DND-41 (cell line): ENCODE results near the gene GIPC2.

ENCODE experiments used
- ATAC-seq: fragments of 200-7000 bp; cut with Tn5 transposase; 3 replicates; pipeline ENCODE4 v1.9.1; 2021; ENCODE audit warnings: low read depth; ENCODE audit not compliant: insufficient read depth
- DNase-seq: peaks from one replicate; pipeline ENCODE4 v3.0.0-alpha.2; 2020
- H2AFZ ChIP-seq: 2 replicates; pipeline ENCODE4 v1.6.0; 2012; ENCODE audit warnings: low read depth, low read length
- H3K27ac ChIP-seq: 2 replicates; pipeline ENCODE4 v1.5.1; 2012; ENCODE audit warnings: low read length, inconsistent platforms
- H3K27me3 ChIP-seq: fragments of 200-600 bp; sonication (generic); 2 replicates; pipeline ENCODE4 v1.6.0; 2012; ENCODE audit warnings: low read length, mild to moderate bottlenecking, inconsistent platforms; ENCODE audit not compliant: insufficient read depth, poor library complexity
- H3K36me3 ChIP-seq: 2 replicates; pipeline ENCODE4 v1.5.1; 2012; ENCODE audit warnings: low read length, inconsistent platforms; ENCODE audit not compliant: insufficient read depth
- H3K4me1 ChIP-seq: 2 replicates; pipeline ENCODE4 v1.5.1; 2012; ENCODE audit warnings: mild to moderate bottlenecking, low read length; ENCODE audit not compliant: insufficient read depth
- H3K4me2 ChIP-seq: 2 replicates; pipeline ENCODE4 v1.6.0; 2012; ENCODE audit warnings: mild to moderate bottlenecking, moderate library complexity, low read length, inconsistent platforms; ENCODE audit not compliant: insufficient read depth
- H3K4me3 ChIP-seq, 2 experiments: fragments of 200-600 bp in 1 of 2; shearing (Covaris generic) in 1 of 2; 2 replicates each; pipeline ENCODE4 v1.5.1; 2012 to 2016; ENCODE audit warnings: inconsistent platforms in 2 of 2, low read length in 2 of 2, mild to moderate bottlenecking in 2 of 2, low read depth in 1 of 2, moderate library complexity in 1 of 2
- H3K79me2 ChIP-seq: 2 replicates; pipeline ENCODE4 v1.6.0; 2012; ENCODE audit warnings: low read length, inconsistent platforms; ENCODE audit not compliant: insufficient read depth
- H3K9ac ChIP-seq: 2 replicates; pipeline ENCODE4 v1.6.0; 2012; ENCODE audit warnings: low read depth, mild to moderate bottlenecking, inconsistent platforms, low read length, moderate library complexity
- H3K9me3 ChIP-seq: 2 replicates; pipeline ENCODE4 v1.5.1; 2012; ENCODE audit warnings: low read length, moderate library complexity, mild to moderate bottlenecking, inconsistent platforms; ENCODE audit not compliant: insufficient read depth, severe bottlenecking
- H4K20me1 ChIP-seq: 2 replicates; pipeline ENCODE4 v1.6.0; 2012; ENCODE audit warnings: low read length; ENCODE audit not compliant: insufficient read depth
- EZH2 ChIP-seq: IDR thresholded peaks from 3 replicates; pipeline ENCODE4 v1.6.1; 2012; ENCODE audit warnings: borderline replicate concordance, low read depth, mild to moderate bottlenecking, moderate library complexity, low read length, inconsistent platforms; ENCODE audit not compliant: severe bottlenecking
- TF ChIP-seq, protein P1 (sequence below): IDR thresholded peaks from 2 replicates; pipeline ENCODE4 v1.5.1; 2012; ENCODE audit warnings: borderline replicate concordance, low read length, moderate library complexity, mild to moderate bottlenecking; ENCODE audit not compliant: poor library complexity, severe bottlenecking; ENCODE audit errors: extremely low read depth

GIPC2 gene

DNA sequence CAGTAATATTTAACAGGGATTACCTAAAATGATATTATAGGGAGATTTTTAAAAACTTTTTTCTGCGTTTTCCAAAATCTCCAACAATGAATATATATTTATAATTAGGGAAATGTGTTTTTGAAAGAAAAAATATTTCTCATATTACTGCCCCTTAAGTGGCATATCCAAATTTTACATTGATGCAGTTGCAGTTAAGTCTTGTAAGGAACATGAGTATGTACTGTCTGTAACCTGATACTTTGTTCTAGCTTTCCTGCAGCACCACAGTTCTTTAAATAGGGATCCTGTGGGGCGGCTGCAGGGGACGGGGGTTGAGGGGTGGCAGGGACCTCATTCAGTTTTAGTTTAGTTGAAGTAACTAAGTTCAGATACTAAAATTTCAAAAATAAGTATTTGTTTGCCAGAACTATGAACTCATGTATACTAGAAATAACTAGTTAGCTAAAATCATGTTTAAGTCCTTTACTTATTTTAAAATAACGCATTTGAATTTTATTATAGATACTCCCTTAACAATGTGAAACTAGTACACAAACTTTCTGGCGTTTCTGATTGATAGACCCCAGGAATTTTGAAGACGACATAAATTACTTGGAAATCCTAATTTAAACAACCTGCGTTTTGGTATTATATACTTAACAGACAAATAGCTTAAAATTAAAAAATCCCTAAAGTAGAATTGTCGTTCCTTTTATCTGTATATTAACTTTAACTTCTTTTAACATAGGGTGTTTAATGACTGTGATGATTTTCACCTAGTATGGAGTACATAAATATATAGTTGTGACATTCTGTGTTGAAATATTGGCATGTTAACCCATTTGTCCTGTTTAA is 41.7 kb upstream of the GIPC2 start:
- H3K36me3 ChIP-seq = no peaks in the 10 kb centered on the region
- peak overlapping the region; percentile 58 to 60; a peak in 3 of 4 replicates for H3K4me3 ChIP-seq
- H3K27me3 ChIP-seq = no peaks in the 10 kb centered on the region
- H2AFZ ChIP-seq = peak overlapping the region; percentile 69
- DNase-seq (peak; percentile 77), ATAC-seq (peak; percentile 75)
- peaks cover 28% of the 10 kb centered on the region for H3K79me2 ChIP-seq
- peak overlapping the region; percentile 65 for H3K9ac ChIP-seq
- TF ChIP-seq, protein P1, sequence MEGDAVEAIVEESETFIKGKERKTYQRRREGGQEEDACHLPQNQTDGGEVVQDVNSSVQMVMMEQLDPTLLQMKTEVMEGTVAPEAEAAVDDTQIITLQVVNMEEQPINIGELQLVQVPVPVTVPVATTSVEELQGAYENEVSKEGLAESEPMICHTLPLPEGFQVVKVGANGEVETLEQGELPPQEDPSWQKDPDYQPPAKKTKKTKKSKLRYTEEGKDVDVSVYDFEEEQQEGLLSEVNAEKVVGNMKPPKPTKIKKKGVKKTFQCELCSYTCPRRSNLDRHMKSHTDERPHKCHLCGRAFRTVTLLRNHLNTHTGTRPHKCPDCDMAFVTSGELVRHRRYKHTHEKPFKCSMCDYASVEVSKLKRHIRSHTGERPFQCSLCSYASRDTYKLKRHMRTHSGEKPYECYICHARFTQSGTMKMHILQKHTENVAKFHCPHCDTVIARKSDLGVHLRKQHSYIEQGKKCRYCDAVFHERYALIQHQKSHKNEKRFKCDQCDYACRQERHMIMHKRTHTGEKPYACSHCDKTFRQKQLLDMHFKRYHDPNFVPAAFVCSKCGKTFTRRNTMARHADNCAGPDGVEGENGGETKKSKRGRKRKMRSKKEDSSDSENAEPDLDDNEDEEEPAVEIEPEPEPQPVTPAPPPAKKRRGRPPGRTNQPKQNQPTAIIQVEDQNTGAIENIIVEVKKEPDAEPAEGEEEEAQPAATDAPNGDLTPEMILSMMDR = no peak
- no peak for TF ChIP-seq EZH2
- peaks cover 51% of the 10 kb centered on the region for H3K4me1 ChIP-seq
- H4K20me1 ChIP-seq = no peaks in the 10 kb centered on the region
- no peaks in the 10 kb centered on the region for H3K9me3 ChIP-seq
- H3K4me2 ChIP-seq = peak overlapping the region; percentile 81
- H3K27ac ChIP-seq = peak overlapping the region; percentile 92

DNA sequence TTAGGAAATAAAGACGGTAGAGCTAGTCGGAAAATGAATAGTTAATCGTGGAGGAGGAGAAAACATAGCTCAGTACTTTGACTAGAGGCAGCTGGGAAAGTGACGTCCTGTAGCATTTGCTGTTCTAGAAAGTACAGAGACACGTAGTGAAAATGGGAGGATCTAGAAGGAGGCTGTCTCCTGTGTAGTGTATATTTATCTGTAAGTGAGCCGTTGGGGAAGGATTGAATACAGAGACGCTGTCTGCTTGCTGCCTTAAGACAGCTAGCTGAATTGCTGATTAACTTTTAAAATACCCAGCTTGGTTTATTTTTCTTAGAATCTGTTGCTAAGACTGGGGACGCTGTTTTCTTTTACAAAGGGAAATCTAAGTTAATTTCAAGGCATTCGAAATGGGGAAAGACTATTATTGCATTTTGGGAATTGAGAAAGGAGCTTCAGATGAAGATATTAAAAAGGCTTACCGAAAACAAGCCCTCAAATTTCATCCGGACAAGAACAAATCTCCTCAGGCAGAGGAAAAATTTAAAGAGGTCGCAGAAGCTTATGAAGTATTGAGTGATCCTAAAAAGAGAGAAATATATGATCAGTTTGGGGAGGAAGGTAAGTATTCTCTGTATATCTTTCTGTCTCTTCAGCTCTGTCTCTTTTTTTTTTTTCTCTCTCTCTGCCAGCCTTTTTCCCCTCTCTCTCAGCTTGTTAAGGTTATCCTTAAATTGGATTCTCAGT is 40.9 kb upstream of the GIPC2 start, which contains the start of gene DNAJB4:
Gene DNAJB4, plus strand, starts transcription at position 221 of the 729 bp plus-strand sequence. Its CDS starts 172 bp downstream, at position 393.
- Histone ChIP-seq H3K4me1 (peaks cover 53% of the 10 kb centered on the region), H3K36me3 (no peaks in the 10 kb centered on the region), H3K9ac (peak within 1 kb of the TSS; percentile 65), H3K4me3 (peak within 1 kb of the TSS; percentile 58 to 60), H3K4me2 (peak within 1 kb of the TSS; percentile 81), H4K20me1 (no peaks in the 10 kb centered on the region), H3K79me2 (peaks cover 28% of the 10 kb centered on the region), H3K27ac (peak within 1 kb of the TSS; percentile 92), H2AFZ (peak within 1 kb of the TSS; percentile 69), H3K9me3 (no peaks in the 10 kb centered on the region), H3K27me3 (no peaks in the 10 kb centered on the region)
- DNase-seq = peak; percentile 78
- peak; percentile 96 for ATAC-seq
- TF ChIP-seq, protein P1 = peak; percentile 5
- no peak for TF ChIP-seq EZH2

DNA sequence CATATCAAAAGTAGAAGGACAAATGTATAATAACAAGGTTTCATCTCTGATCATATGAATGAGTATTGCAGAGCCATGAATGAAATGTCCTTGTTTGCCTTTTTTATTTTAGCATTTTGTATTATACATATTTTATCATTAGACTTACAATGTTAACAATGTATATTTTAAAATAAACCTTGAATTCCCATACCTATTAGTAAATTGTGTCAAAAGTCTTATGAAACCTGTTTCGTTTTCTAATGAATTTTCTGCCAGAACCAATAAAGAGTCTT is 40.4 kb upstream of the GIPC2 start:
- DNase-seq = no peak
- no peaks in the 10 kb centered on the region for H4K20me1 ChIP-seq
- H3K79me2 ChIP-seq = peaks cover 28% of the 10 kb centered on the region
- H3K36me3 ChIP-seq = no peaks in the 10 kb centered on the region
- H3K4me3 ChIP-seq = peak overlapping the region; percentile 58 to 60
- ATAC-seq = no peak
- peak overlapping the region; percentile 65 for H3K9ac ChIP-seq
- H3K9me3 ChIP-seq = no peaks in the 10 kb centered on the region
- H3K4me1 ChIP-seq = peaks cover 53% of the 10 kb centered on the region
- H3K27ac ChIP-seq = peak overlapping the region; percentile 92
- TF ChIP-seq, protein P1 = no peak
- no peak for TF ChIP-seq EZH2
- H3K4me2 ChIP-seq = peak overlapping the region; percentile 81
- H2AFZ ChIP-seq = peak overlapping the region; percentile 63
- no peaks in the 10 kb centered on the region for H3K27me3 ChIP-seq
